ENCODE measurements around the gene ADM5. TPM values are rescaled to one million over a fixed set of nuclear protein-coding genes. Genes with fewer than 3 reads are reported as not detected.

Gene ADM5
- total RNA-seq, 4 donors from 2014 or later, result 0.38 to 2.7 (median 0.45) TPM; not detected in 1

Small RNAs within 50 kb of the gene (microRNA-seq; reads per million reads assigned to microRNA genes)
- not detected for gene MIR5088

Small RNAs within 50 kb of the gene (small RNA-seq; reads per million reads assigned to genes)
- gene MIR5088, result not detected

Other genes starting within 250 kb of the ADM5 start
- 1 to 10 TPM in 3 of 4 donors, under 1 TPM in 1; 0.73 to 1.5 (median 1.3) TPM for gene SLC17A7, start 248.1 kb upstream of the ADM5 start, total RNA-seq
- gene PIH1D1, start 237.8 kb upstream of the ADM5 start, total RNA-seq, result 100 to 1,000 TPM in 2 of 4 donors, 10 to 100 TPM in 2; 69.7 to 125 (median 99.8) TPM
- 10 to 100 TPM; 32.5 to 39.5 (median 34.2) TPM for gene ALDH16A1, start 236.4 kb upstream of the ADM5 start, total RNA-seq
- gene FLT3LG, start 215.4 kb upstream of the ADM5 start, total RNA-seq, result 1 to 10 TPM; 2.8 to 7.3 (median 6.3) TPM
- 1,000 to 10,000 TPM; 1,542 to 2,853 (median 2,123) TPM for gene RPL13A, start 202.0 kb upstream of the ADM5 start, total RNA-seq
- 1,000 to 10,000 TPM; 1,543 to 4,390 (median 2,518) TPM for gene RPS11, start 193.2 kb upstream of the ADM5 start, total RNA-seq
- 100 to 1,000 TPM; 149 to 248 (median 180) TPM for gene FCGRT, start 176.9 kb upstream of the ADM5 start, total RNA-seq
- gene RCN3, start 161.6 kb upstream of the ADM5 start, total RNA-seq, result 10 to 100 TPM in 3 of 4 donors, 1 to 10 TPM in 1; 9.7 to 12.6 (median 11.3) TPM
- 10 to 100 TPM; 46.1 to 94.6 (median 64.7) TPM for gene NOSIP, start 109.0 kb upstream of the ADM5 start, total RNA-seq
- gene PRRG2, start 108.3 kb upstream of the ADM5 start, total RNA-seq, result 10 to 100 TPM in 3 of 4 donors, 1 to 10 TPM in 1; 8.9 to 29.6 (median 25.0) TPM
- gene PRR12, start 98.4 kb upstream of the ADM5 start, total RNA-seq, result 10 to 100 TPM in 3 of 4 donors, 1 to 10 TPM in 1; 7.3 to 15.6 (median 12.4) TPM
- 10 to 100 TPM; 24.0 to 44.5 (median 28.8) TPM for gene RRAS, start 49.5 kb upstream of the ADM5 start, total RNA-seq
- gene SCAF1, start 47.4 kb upstream of the ADM5 start, total RNA-seq, result 10 to 100 TPM; 17.5 to 38.4 (median 25.8) TPM
- gene IRF3, start 23.7 kb upstream of the ADM5 start, total RNA-seq, result 10 to 100 TPM; 41.5 to 62.5 (median 52.3) TPM
- gene BCL2L12, start 23.7 kb upstream of the ADM5 start, total RNA-seq, result 1 to 10 TPM; 4.7 to 8.1 (median 7.2) TPM
- gene PRMT1, start 12.3 kb upstream of the ADM5 start, total RNA-seq, result 100 to 1,000 TPM; 117 to 156 (median 139) TPM
- 1 to 10 TPM; 1.9 to 3.9 (median 2.6) TPM for gene CPT1C, start 1.5 kb downstream of the ADM5 start, total RNA-seq
- under 1 TPM in 2 of 4 donors, not detected in 2; 0.22 to 0.81 TPM for gene TSKS, start 73.7 kb downstream of the ADM5 start, total RNA-seq
- gene AP2A1, start 77.4 kb downstream of the ADM5 start, total RNA-seq, result 10 to 100 TPM; 48.4 to 77.6 (median 66.9) TPM
- 10 to 100 TPM; 20.1 to 40.1 (median 33.3) TPM for gene FUZ, start 123.7 kb downstream of the ADM5 start, total RNA-seq
- gene MED25, start 128.7 kb downstream of the ADM5 start, total RNA-seq, result 10 to 100 TPM; 42.6 to 50.2 (median 44.9) TPM
- 100 to 1,000 TPM in 2 of 4 donors, 10 to 100 TPM in 2; 88.3 to 148 (median 98.9) TPM for gene PTOV1, start 161.6 kb downstream of the ADM5 start, total RNA-seq
- gene PNKP, start 178.0 kb downstream of the ADM5 start, total RNA-seq, result 100 to 1,000 TPM in 1 of 4 donors, 10 to 100 TPM in 3; 54.6 to 124 (median 84.3) TPM
- 10 to 100 TPM; 16.7 to 26.0 (median 21.5) TPM for gene AKT1S1, start 187.8 kb downstream of the ADM5 start, total RNA-seq
- 10 to 100 TPM; 28.5 to 41.9 (median 39.7) TPM for gene TBC1D17, start 188.1 kb downstream of the ADM5 start, total RNA-seq
- gene IL4I1, start 207.3 kb downstream of the ADM5 start, total RNA-seq, result under 1 TPM in 1 of 4 donors, not detected in 3; 0.83 TPM
- 10 to 100 TPM in 1 of 4 donors, 1 to 10 TPM in 3; 6.3 to 17.9 (median 8.0) TPM for gene ATF5, start 239.6 kb downstream of the ADM5 start, total RNA-seq
- 10 to 100 TPM; 27.5 to 32.3 (median 30.5) TPM for gene NUP62, start 239.9 kb downstream of the ADM5 start, total RNA-seq

Data from thyroid gland (tissue), 4 donors.